ENCODE results near the gene CLEC4M.

- no peak for TF ChIP-seq EZH2 (IDR thresholded peaks at IDR 0.05; ENCODE audit: borderline replicate concordance, low read depth, low read length, severe bottlenecking)
- TF ChIP-seq CTCF (IDR thresholded peaks at IDR 0.05; ENCODE audit: borderline replicate concordance, extremely low read depth, low read length, poor library complexity, severe bottlenecking), result no peak
Observed at GRCh38 chr19:7739211-7739755, 23.8 kb upstream of the CLEC4M start.

All from DND-41 (cell line).